HG03442 (cell line): ENCODE data around the gene HOXD9.

Experiments used
- ATAC-seq: cut with Tn5 transposase; IDR thresholded peaks from one replicate; pipeline ENCODE4 v1.9.1; 2021; ENCODE audit warnings: mild to moderate bottlenecking, moderate library complexity; ENCODE audit not compliant: unreplicated experiment

Gene HOXD9

GRCh38 chr2:176124110-176124946 is 1.8 kb downstream of the HOXD9 start:
- no peak for ATAC-seq

GRCh38 chr2:176124947-176125771 is 2.6 kb downstream of the HOXD9 start:
- ATAC-seq = no peak

DNA sequence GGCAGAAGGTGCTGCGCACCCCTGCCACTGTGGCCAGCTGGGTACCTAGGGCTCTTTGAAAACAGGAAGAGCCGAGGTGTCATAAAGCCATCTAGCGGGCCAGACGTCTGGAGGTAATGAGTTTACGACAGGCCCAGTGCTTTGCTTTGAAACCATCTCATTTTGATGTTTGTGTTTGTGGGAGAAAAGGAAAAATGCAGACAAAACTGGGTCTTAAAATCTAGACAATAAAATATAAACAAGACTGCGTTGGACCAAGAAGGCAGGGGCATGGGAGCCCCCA is 3.2 kb downstream of the HOXD9 start:
- no peak for ATAC-seq

- ATAC-seq = no peak
Measured at GRCh38 chr2:176126929-176127773, 4.6 kb downstream of the HOXD9 start.

DNA sequence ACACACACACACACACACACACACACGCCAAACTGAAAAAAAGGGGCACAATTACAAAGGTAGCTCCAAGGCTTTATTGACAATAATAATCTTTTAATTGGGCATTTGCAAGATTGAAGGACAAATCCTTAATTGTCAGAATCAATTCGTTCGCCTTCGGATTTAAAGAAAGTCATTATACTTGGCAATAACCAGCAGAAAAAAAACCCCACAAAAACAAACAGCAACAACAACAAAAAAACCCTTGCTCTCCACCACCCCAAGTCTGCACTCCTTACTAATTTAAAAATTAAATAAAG is 5.2 kb downstream of the HOXD9 start:
- ATAC-seq = no peak

DNA sequence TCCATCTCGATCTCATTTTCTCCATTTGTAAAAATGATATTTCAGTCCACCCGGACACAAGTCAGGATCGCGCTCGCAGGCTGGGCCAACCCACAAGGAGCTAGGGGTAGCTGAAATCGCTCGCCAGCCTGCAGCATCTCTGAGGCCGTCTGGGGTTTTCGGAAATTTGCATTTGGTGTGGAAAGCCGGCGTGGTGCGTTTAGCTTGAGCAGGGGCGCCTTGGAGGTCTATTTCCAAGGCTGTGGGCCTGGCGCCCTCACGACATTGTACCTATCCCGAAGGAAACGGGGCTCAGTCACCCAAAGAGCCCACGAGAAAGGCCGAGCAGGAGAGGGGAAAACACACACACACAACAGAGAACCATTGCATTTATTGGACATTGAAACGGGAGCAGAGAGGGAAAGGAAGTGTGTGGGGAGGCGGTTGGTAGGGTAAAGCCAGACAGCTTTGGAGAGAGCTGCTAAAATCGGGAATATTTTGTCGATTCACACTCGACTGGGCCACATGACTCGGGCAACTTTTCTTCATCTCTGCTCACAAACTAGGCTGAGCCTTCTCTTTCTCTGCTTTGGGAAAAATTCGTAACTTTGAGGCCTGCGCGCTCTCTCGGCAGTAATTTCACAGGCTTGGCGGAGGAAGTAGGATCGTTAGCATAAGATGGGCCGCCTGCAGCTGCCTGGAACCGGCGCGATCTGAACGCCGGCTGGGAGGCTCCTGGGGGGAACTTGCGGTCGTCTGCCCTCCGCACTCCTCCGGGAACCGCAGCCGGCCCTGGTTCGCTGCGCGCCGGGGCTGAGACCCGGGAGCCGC is 5.9 kb downstream of the HOXD9 start:
- no peak for ATAC-seq

DNA sequence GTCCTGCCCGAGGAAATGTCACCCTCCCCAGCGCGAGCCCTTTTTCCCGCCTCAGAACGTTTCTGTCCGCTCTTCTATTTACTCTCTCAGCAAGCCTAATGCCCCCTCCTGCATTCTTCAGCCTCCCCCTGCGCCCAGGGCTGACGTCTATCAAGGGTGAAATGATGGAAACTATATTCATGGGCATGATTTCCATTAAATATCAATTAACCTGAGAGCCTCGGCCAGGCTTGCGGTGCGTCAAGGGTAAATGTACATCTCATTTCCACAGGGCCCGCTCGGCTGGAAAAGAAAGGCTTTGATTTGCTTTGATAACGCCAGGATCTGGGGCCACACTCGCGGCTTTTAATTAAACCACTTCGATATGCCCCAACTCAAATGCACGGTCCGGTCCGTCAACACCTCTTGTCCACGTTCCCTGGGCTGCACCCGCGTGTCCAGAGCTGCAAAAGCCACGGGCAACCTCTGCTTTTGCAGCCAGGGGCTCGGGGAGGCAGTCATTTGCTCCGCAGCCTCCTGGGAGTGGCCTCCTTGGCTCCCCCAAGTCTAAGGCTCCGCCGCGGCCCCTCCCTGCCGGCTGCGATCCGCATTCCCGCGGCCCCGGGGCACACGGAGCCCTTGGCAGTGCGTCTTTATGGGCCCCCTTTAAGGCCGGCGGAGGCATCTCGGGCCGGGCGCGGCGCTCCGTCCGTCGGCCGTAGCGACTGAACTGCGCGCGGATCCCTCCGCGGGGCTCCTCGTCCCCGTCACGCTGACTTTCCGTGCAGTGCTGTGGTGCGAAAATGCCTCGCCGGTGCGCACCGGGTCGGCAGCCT is 6.7 kb downstream of the HOXD9 start, which contains the start of gene HOXD8:
Gene HOXD8 (plus strand): TSS at position 724 of the 815 bp plus-strand sequence. CDS start 662 bp downstream, outside the sequence.
- no peak for ATAC-seq

DNA sequence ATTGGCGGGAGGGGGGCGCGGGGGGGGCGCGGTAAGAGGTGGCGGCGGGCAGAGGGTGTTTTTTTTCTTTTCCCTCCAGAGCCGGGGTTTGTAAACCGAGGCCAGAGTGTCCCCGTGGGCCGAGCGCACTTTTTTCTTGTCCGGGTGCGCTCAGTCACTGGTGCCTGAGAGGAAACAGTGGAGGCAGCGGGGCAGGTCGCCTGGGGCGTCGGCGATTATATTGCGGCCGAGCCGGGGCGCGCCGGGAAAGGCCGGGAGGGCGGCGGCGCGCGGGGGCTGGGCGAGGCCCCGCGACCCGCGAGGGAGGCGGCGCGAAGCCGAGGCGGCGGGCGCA is 7.3 kb downstream of the HOXD9 start:
- ATAC-seq = no peak

DNA sequence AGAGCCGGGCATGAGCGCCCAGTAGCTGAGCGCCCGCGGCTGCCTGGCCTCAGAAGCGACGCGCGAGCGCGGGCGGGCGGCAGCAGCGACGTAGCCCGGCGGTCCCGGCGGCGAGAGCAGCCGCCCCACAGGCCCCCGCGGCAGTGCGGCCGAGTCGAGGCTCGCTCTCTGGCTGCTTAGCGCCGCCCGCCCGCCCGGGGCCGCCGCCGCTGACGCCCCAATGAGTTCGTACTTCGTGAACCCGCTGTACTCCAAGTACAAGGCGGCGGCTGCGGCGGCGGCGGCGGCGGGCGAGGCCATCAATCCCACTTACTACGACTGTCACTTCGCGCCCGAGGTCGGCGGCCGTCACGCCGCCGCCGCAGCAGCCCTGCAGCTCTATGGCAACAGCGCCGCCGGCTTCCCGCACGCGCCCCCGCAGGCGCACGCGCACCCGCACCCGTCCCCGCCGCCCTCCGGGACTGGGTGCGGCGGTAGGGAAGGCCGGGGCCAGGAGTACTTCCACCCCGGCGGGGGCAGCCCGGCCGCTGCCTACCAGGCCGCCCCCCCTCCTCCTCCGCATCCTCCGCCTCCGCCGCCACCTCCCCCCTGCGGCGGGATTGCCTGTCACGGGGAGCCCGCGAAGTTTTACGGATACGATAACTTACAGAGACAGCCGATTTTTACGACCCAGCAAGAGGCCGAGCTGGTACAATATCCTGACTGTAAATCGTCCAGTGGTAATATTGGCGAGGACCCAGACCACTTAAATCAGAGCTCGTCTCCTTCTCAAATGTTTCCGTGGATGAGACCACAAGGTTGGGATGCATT is 7.8 kb downstream of the HOXD9 start:
- ATAC-seq = no peak

GRCh38 chr2:176130957-176131847 is 8.7 kb downstream of the HOXD9 start:
- ATAC-seq = no peak

DNA sequence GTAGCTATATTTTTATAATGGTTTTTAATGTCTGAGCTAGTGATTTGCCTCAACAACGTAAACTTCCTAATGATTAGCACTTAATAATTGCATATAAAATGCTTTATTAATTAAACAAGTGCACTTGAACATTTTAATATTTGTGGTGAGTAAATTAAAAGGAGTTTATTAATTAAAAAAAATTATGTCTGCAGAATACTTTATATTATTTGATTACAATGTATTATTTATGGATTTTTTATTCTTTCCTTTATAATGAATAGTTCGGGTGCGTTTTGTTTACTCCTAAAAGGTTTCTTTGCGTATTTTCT is 9.3 kb downstream of the HOXD9 start:
- no peak for ATAC-seq

GRCh38 chr2:176132205-176133171 is 10.0 kb downstream of the HOXD9 start:
- ATAC-seq = no peak

- ATAC-seq = no peak
Measured at GRCh38 chr2:176133389-176133788, 10.9 kb downstream of the HOXD9 start.

DNA sequence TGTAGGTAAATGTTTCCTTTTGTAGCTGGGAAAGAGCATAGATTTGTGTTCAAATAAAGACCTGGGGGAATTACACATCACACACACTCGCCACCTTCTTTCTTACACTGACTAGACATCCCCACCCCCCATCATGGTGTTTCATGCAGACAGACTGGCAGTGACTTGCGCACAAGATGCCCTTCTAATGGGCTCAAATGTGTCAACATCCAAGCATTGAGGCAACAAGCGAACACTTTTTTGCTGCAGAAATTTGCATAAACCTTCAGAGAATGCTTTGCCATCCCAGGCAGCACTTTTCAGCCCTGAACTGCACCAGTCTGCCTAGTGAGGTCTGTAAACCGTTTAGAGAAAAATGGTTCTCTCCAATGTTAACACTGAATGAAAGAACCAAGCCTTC is 11.5 kb downstream of the HOXD9 start:
- no peak for ATAC-seq

- ATAC-seq = no peak
Measured at GRCh38 chr2:176135035-176135440, 12.5 kb downstream of the HOXD9 start.

GRCh38 chr2:176136374-176137251 is 14.1 kb downstream of the HOXD9 start:
- ATAC-seq = no peak
